Measurements from ENCODE around the gene CNPY1. TPM values are rescaled to one million over a fixed set of nuclear protein-coding genes. Genes with fewer than 3 reads are reported as not detected.

Gene CNPY1
- total RNA-seq, 2 donors from 2014 or later, result 0.33 TPM; not detected in 1

DNA sequence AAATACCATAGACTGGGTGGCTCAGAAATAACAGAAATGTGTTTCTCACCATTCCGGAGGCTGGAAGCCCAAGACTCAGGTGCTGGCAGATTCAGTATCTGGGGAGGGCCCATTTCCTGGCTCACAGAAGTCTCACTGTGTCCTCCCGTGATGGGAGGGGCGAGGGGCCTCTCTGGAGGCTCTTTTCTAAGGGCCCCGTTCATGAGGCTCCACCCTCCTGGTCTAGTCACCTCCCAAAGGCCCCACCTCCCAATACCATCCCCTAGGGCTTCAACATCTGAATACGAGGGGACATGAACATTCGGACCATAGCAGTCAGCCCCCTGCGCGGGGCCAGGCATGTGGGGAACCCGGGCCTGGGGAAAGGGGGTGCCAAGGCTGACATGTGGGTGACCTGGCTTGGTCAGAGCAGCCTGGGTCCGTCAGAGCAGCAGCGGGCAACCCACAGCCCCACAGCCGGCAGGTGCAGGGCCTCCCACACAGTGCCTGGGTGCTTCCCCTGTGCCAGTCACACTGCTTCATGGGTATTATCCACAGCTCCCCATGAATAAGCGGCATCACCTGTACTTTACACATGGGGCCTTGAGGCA lies 13.3 kb upstream of the CNPY1 start:
- no peaks in the 10 kb centered on the region for H3K9me3 ChIP-seq (ENCODE audit: control insufficient read depth, low read length)
- H3K36me3 ChIP-seq (ENCODE audit: control insufficient read depth, insufficient read depth, low read length), result no peaks in the 10 kb centered on the region
- 83 to 89% methylated on average over 2 to 13 of the region's 13 CpGs for WGBS, 2 experiments (ENCODE audit: insufficient coverage in 1 of 2, insufficient read length in 1 of 2)
- H3K4me1 Mint-ChIP-seq, result no peaks in the 10 kb centered on the region
- DNase-seq, result no peak
- H3K9me3 Mint-ChIP-seq, result no peaks in the 10 kb centered on the region
- H3K27ac Mint-ChIP-seq, result no peak overlapping the region
- no peaks in the 10 kb centered on the region for H3K27me3 ChIP-seq (ENCODE audit: control insufficient read depth, insufficient read depth, low read length, poor library complexity, severe bottlenecking)
- TF ChIP-seq, protein P1, sequence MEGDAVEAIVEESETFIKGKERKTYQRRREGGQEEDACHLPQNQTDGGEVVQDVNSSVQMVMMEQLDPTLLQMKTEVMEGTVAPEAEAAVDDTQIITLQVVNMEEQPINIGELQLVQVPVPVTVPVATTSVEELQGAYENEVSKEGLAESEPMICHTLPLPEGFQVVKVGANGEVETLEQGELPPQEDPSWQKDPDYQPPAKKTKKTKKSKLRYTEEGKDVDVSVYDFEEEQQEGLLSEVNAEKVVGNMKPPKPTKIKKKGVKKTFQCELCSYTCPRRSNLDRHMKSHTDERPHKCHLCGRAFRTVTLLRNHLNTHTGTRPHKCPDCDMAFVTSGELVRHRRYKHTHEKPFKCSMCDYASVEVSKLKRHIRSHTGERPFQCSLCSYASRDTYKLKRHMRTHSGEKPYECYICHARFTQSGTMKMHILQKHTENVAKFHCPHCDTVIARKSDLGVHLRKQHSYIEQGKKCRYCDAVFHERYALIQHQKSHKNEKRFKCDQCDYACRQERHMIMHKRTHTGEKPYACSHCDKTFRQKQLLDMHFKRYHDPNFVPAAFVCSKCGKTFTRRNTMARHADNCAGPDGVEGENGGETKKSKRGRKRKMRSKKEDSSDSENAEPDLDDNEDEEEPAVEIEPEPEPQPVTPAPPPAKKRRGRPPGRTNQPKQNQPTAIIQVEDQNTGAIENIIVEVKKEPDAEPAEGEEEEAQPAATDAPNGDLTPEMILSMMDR (conservative IDR thresholded peaks at IDR 0.05), result no peak
- H3K27ac ChIP-seq (ENCODE audit: low read depth, low read length), result no peak overlapping the region
- H3K36me3 Mint-ChIP-seq (ENCODE audit: low read depth), result no peaks in the 10 kb centered on the region
- H3K27me3 Mint-ChIP-seq (ENCODE audit: insufficient read depth), result peaks cover 4% of the 10 kb centered on the region
- H3K4me1 ChIP-seq (ENCODE audit: control insufficient read depth, insufficient read depth, low read length), result no peaks in the 10 kb centered on the region
- H3K4me3 ChIP-seq (ENCODE audit: low read length), result no peak overlapping the region
- H3K4me3 Mint-ChIP-seq, result no peak overlapping the region
- no peak overlapping the region for H3K9ac ChIP-seq (ENCODE audit: extremely low read depth, low read length, poor library complexity, severe bottlenecking)

DNA sequence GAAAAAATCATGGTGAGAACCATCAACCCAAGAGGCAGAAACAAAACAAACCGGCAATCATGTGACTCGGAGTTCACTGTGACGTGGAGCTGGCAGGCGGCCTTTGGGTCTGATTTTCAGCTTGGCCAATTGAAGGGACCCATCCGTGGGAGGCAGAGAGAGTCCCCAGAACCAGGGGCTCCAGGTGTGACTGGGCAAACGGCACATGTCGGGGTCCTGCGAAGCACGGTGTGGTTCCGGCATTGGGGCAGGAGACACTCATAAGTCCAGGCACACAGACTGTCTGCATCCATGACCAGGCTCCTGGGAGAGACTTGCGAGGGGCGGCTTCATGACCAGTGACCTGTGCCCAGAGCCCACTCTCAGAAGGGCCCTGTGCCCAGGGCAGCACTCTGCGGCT lies 12.6 kb upstream of the CNPY1 start:
- Mint-ChIP-seq H3K4me1 (no peaks in the 10 kb centered on the region), H3K36me3 (ENCODE audit: low read depth) (no peaks in the 10 kb centered on the region), H3K27me3 (ENCODE audit: insufficient read depth) (peaks cover 5% of the 10 kb centered on the region), H3K27ac (no peak overlapping the region), H3K9me3 (no peaks in the 10 kb centered on the region), H3K4me3 (no peak overlapping the region)
- H3K9ac ChIP-seq (ENCODE audit: extremely low read depth, low read length, poor library complexity, severe bottlenecking), result no peak overlapping the region
- DNase-seq, result no peak
- H3K9me3 ChIP-seq (ENCODE audit: control insufficient read depth, low read length), result no peaks in the 10 kb centered on the region
- no peaks in the 10 kb centered on the region for H3K27me3 ChIP-seq (ENCODE audit: control insufficient read depth, insufficient read depth, low read length, poor library complexity, severe bottlenecking)
- TF ChIP-seq, protein P1 (conservative IDR thresholded peaks at IDR 0.05), result no peak
- 93 to 95% methylated on average over 13 of the region's 13 CpGs for WGBS, 2 experiments (ENCODE audit: insufficient coverage in 1 of 2, insufficient read length in 1 of 2)
- H3K4me3 ChIP-seq (ENCODE audit: low read length), result no peak overlapping the region
- no peak overlapping the region for H3K27ac ChIP-seq (ENCODE audit: low read depth, low read length)
- no peaks in the 10 kb centered on the region for H3K4me1 ChIP-seq (ENCODE audit: control insufficient read depth, insufficient read depth, low read length)
- H3K36me3 ChIP-seq (ENCODE audit: control insufficient read depth, insufficient read depth, low read length), result no peaks in the 10 kb centered on the region

DNA sequence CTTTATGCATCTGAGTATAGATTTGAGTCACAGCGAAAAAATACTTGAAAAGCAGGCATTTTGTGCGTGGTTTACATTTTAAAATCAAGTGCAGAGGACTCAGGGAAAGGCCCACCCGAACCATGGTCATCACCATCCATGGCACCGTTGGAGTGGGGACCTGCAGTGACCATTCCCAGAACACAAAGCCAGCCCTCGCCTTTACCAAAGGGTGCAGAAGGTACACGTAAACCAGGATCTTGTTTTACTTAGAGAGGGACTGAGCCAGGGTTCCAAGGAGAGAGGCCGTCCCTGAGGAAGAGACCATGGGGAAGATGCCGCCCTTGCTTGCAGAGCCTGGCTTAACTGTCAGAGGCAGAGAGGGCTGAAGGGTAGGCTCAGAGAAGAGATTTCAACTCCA lies 12.0 kb upstream of the CNPY1 start:
- no peaks in the 10 kb centered on the region for H3K4me1 Mint-ChIP-seq
- Histone ChIP-seq H3K9me3 (ENCODE audit: control insufficient read depth, low read length) (no peaks in the 10 kb centered on the region), H3K27me3 (ENCODE audit: control insufficient read depth, insufficient read depth, low read length, poor library complexity, severe bottlenecking) (no peaks in the 10 kb centered on the region), H3K4me3 (ENCODE audit: low read length) (no peak overlapping the region), H3K4me1 (ENCODE audit: control insufficient read depth, insufficient read depth, low read length) (no peaks in the 10 kb centered on the region), H3K27ac (ENCODE audit: low read depth, low read length) (no peak overlapping the region), H3K36me3 (ENCODE audit: control insufficient read depth, insufficient read depth, low read length) (no peaks in the 10 kb centered on the region), H3K9ac (ENCODE audit: extremely low read depth, low read length, poor library complexity, severe bottlenecking) (no peak overlapping the region)
- no peak for DNase-seq
- no peak overlapping the region for H3K4me3 Mint-ChIP-seq
- peaks cover 6% of the 10 kb centered on the region for H3K27me3 Mint-ChIP-seq (ENCODE audit: insufficient read depth)
- no peak overlapping the region for H3K27ac Mint-ChIP-seq
- TF ChIP-seq, protein P1 (conservative IDR thresholded peaks at IDR 0.05), result no peak
- 89 to 92% methylated on average over 6 to 8 of the region's 8 CpGs for WGBS, 2 experiments (ENCODE audit: insufficient coverage in 1 of 2, insufficient read length in 1 of 2)
- no peaks in the 10 kb centered on the region for H3K9me3 Mint-ChIP-seq
- H3K36me3 Mint-ChIP-seq (ENCODE audit: low read depth), result no peaks in the 10 kb centered on the region
